ENCODE data around the gene PMFBP1.
A peak's percentile ranks its signal among the peaks of the same experiment; 100 is the strongest.

Gene PMFBP1

GRCh38 chr16:72132726-72133125, 39.2 kb downstream of the PMFBP1 start:
- FAIRE-seq (no peak), DNase-seq (ENCODE audit: insufficient read length, low spot score) (no peak)
- no peak for TF ChIP-seq POLR2A (IDR thresholded peaks at IDR 0.05; ENCODE audit: low read depth, low read length)

- no peak for DNase-seq (ENCODE audit: insufficient read length, low spot score)
- TF ChIP-seq POLR2A (IDR thresholded peaks at IDR 0.05; ENCODE audit: low read depth, low read length): no peak
- FAIRE-seq: no peak
These were observed 40.9 kb downstream of the PMFBP1 start for GRCh38 chr16:72131036-72131435.

- no peak for FAIRE-seq
- DNase-seq (ENCODE audit: insufficient read length, low spot score): no peak
- no peak for TF ChIP-seq POLR2A (IDR thresholded peaks at IDR 0.05; ENCODE audit: low read depth, low read length)
These were observed 41.8 kb downstream of the PMFBP1 start for GRCh38 chr16:72129976-72130656.

- no peak for TF ChIP-seq POLR2A (IDR thresholded peaks at IDR 0.05; ENCODE audit: low read depth, low read length)
- no peak for DNase-seq (ENCODE audit: insufficient read length, low spot score)
- no peak for FAIRE-seq
These were observed 43.3 kb downstream of the PMFBP1 start for GRCh38 chr16:72128701-72129100.

GRCh38 chr16:72126429-72126765, 45.6 kb downstream of the PMFBP1 start:
- FAIRE-seq (no peak), DNase-seq (ENCODE audit: insufficient read length, low spot score) (no peak)
- TF ChIP-seq POLR2A (IDR thresholded peaks at IDR 0.05; ENCODE audit: low read depth, low read length): no peak

- no peak for TF ChIP-seq POLR2A (IDR thresholded peaks at IDR 0.05; ENCODE audit: low read depth, low read length)
- no peak for FAIRE-seq
- no peak for DNase-seq (ENCODE audit: insufficient read length, low spot score)
These were observed 46.1 kb downstream of the PMFBP1 start for GRCh38 chr16:72125635-72126428.

GRCh38 chr16:72124761-72125634, 47.0 kb downstream of the PMFBP1 start:
- peak; percentile 76 for FAIRE-seq

GRCh38 chr16:72124148-72124547, 47.8 kb downstream of the PMFBP1 start:
- no peak for TF ChIP-seq POLR2A (IDR thresholded peaks at IDR 0.05; ENCODE audit: low read depth, low read length)
- FAIRE-seq: no peak

More at GRCh38 chr16:72124761-72125634, 47.0 kb downstream of the PMFBP1 start:
- DNase-seq (ENCODE audit: insufficient read length, low spot score): peak; percentile 63
- TF ChIP-seq POLR2A (IDR thresholded peaks at IDR 0.05; ENCODE audit: low read depth, low read length): no peak

GRCh38 chr16:72123426-72123825, 48.5 kb downstream of the PMFBP1 start:
- DNase-seq (ENCODE audit: insufficient read length, low spot score) (no peak), FAIRE-seq (no peak)
- TF ChIP-seq POLR2A (IDR thresholded peaks at IDR 0.05; ENCODE audit: low read depth, low read length): no peak

More at GRCh38 chr16:72124148-72124547, 47.8 kb downstream of the PMFBP1 start:
- DNase-seq (ENCODE audit: insufficient read length, low spot score): no peak

GRCh38 chr16:72122916-72123315, 49.0 kb downstream of the PMFBP1 start:
- TF ChIP-seq POLR2A (IDR thresholded peaks at IDR 0.05; ENCODE audit: low read depth, low read length): no peak
- FAIRE-seq (no peak), DNase-seq (ENCODE audit: insufficient read length, low spot score) (no peak)

GRCh38 chr16:72122308-72122707, 49.6 kb downstream of the PMFBP1 start:
- TF ChIP-seq POLR2A (IDR thresholded peaks at IDR 0.05; ENCODE audit: low read depth, low read length): no peak
- FAIRE-seq (no peak), DNase-seq (ENCODE audit: insufficient read length, low spot score) (no peak)

- DNase-seq (ENCODE audit: insufficient read length, low spot score): no peak
- no peak for TF ChIP-seq POLR2A (IDR thresholded peaks at IDR 0.05; ENCODE audit: low read depth, low read length)
- no peak for FAIRE-seq
These were observed 51.9 kb downstream of the PMFBP1 start for GRCh38 chr16:72120026-72120425.

GRCh38 chr16:72113616-72113945, 58.4 kb downstream of the PMFBP1 start:
- FAIRE-seq (no peak), DNase-seq (ENCODE audit: insufficient read length, low spot score) (no peak)
- no peak for TF ChIP-seq POLR2A (IDR thresholded peaks at IDR 0.05; ENCODE audit: low read depth, low read length)

GRCh38 chr16:72112906-72113615, 58.9 kb downstream of the PMFBP1 start:
- TF ChIP-seq POLR2A (IDR thresholded peaks at IDR 0.05; ENCODE audit: low read depth, low read length): no peak
- no peak for DNase-seq (ENCODE audit: insufficient read length, low spot score)
- FAIRE-seq: no peak

Measured in H54 (cell line).